Common myeloid progenitor, CD34-positive (primary cell): ENCODE measurements around the gene ARMS2.

Experiments
- CTCF ChIA-PET: fragments of 350-600 bp; sonication (Branson Sonifier 250); formaldehyde crosslinking; loops from one replicate; lab custom pipeline; 2021; ENCODE audit warnings: antibody characterized with exemption; lab: Charles Lee
- POLR2A ChIA-PET: fragments of 350-600 bp; sonication (Branson Sonifier 250); formaldehyde crosslinking; loops from one replicate; lab custom pipeline; 2021; ENCODE audit warnings: antibody characterized with exemption; lab: Charles Lee
- DNase-seq, 3 donors: peaks; one replicate each; pipeline versions ENCODE4 v3.0.0 to v3.0.0-alpha.2; 2013
- H3K27ac ChIP-seq, 2 experiments: 1 replicate in 1 of 2; 2 replicates in 1 of 2; pipeline ENCODE4 v1.7.0; 2013; ENCODE audit warnings: inconsistent platforms in 2 of 2, low read length in 2 of 2, mild to moderate bottlenecking in 2 of 2, low read depth in 1 of 2, moderate library complexity in 1 of 2; ENCODE audit not compliant: severe bottlenecking in 2 of 2, insufficient read depth in 1 of 2, poor library complexity in 1 of 2
- H3K27me3 ChIP-seq, 5 experiments: replicated peaks in 2 of 5; 1 replicate in 3 of 5; 2 replicates in 2 of 5; pipeline versions ENCODE4 v1.6.1 to v1.7.0; 2013; ENCODE audit warnings: low read length in 4 of 5, mild to moderate bottlenecking in 2 of 5, moderate library complexity in 2 of 5, inconsistent platforms in 1 of 5; ENCODE audit not compliant: insufficient read depth in 5 of 5, control insufficient read depth in 4 of 5
- H3K36me3 ChIP-seq, 4 experiments: 1 replicate in 2 of 4; 2 replicates in 2 of 4; pipeline versions ENCODE4 v1.6.1 to v1.7.0; 2013; ENCODE audit warnings: low read length in 3 of 4, control low read depth in 1 of 4, mild to moderate bottlenecking in 1 of 4; ENCODE audit not compliant: control insufficient read depth in 4 of 4, insufficient read depth in 4 of 4
- H3K4me1 ChIP-seq, 4 experiments: 1 replicate in 3 of 4; 2 replicates in 1 of 4; pipeline versions ENCODE4 v1.6.1 to v1.7.1; 2013; ENCODE audit warnings: low read length in 3 of 4, mild to moderate bottlenecking in 3 of 4, control low read depth in 1 of 4, inconsistent platforms in 1 of 4, moderate library complexity in 1 of 4; ENCODE audit not compliant: control insufficient read depth in 4 of 4, insufficient read depth in 4 of 4; ENCODE audit errors: control extremely low read depth in 1 of 4
- H3K4me3 ChIP-seq, 7 experiments: 1 replicate in 4 of 7; 2 replicates in 3 of 7; pipeline versions ENCODE4 v1.5.1 to v1.7.0; 2013; ENCODE audit warnings: mild to moderate bottlenecking in 7 of 7, low read length in 6 of 7, moderate library complexity in 6 of 7, inconsistent platforms in 2 of 7, low read depth in 2 of 7, control low read depth in 1 of 7; ENCODE audit not compliant: insufficient read depth in 4 of 7, control insufficient read depth in 1 of 7; ENCODE audit errors: extremely low read depth in 1 of 7
- H3K9me3 ChIP-seq, 5 experiments: 1 replicate in 4 of 5; 2 replicates in 1 of 5; pipeline versions ENCODE4 v1.6.1 to v1.7.1; 2013; ENCODE audit warnings: low read length in 4 of 5, mild to moderate bottlenecking in 2 of 5, inconsistent platforms in 1 of 5, low read depth in 1 of 5, moderate library complexity in 1 of 5; ENCODE audit not compliant: control insufficient read depth in 4 of 5, insufficient read depth in 2 of 5; ENCODE audit errors: control extremely low read depth in 1 of 5
- WGBS: methylation state at CpG from one replicate; pipeline ENCODE4 v1.1.5; 2013; ENCODE audit not compliant: insufficient coverage; 5-methylcytosine and 5-hydroxymethylcytosine counted together

Gene ARMS2

DNA sequence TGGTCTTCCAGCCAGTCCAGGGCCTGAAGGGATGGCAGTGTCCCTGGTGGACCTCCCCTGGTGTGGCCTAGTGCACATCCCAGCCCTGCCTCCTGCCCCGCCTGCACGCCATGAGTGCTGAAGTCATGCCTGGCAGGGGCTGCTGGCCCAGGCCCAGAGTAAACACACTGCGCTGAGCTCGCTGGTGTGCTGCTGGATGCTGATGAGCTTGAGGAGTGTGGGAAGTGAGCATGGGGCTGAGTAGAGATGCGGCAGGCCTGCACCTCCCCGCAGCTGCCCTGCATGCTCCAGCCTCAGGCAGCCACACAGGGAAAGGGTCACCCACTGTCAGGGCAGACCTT, 50.1 kb downstream of the ARMS2 start:
- Histone ChIP-seq H3K27me3 (peaks cover 0 to 23% (median 0%) of the 10 kb centered on the region in 5 experiments), H3K4me1 (no peaks in the 10 kb centered on the region), H3K36me3 (no peaks in the 10 kb centered on the region), H3K9me3 (no peaks in the 10 kb centered on the region), H3K27ac (no peak overlapping the region), H3K4me3 (no peak overlapping the region)
- WGBS: 81% methylated on average over 6 of the region's 6 CpGs
- DNase-seq: no peak
- ChIA-PET CTCF (interaction anchor here (0.8 to 1.9 kb wide), 2 partner anchors 11 to 95 kb away, joined by 3 to 6 read pairs; no protein-coding TSS in a partner anchor), POLR2A (no interaction called here)

DNA sequence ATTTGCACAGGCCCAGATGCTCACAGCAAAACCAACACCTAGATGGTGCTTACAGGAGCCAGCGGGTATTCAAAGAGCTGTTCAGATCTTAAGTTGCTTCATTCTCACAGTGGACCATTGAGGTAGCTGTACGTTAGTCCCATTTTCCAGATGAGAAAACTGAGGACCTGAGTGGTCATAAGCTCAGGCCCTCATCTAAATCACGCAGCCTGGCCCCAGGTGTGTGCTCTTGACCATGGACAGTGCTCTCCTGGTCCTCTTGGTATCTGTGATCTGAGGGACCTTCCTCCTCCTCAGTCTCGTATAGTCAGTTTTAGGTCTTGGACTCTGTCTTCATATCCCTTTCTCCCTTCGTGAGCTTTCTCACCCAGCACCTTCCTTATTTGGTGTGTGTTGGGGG, 50.6 kb downstream of the ARMS2 start:
- no peaks in the 10 kb centered on the region for H3K36me3 ChIP-seq
- 100% methylated on average over 3 of the region's 5 CpGs for WGBS
- ChIA-PET CTCF (interaction anchor here (0.8 to 1.9 kb wide), 2 partner anchors 10 to 95 kb away, joined by 3 to 6 read pairs; no protein-coding TSS in a partner anchor), POLR2A (no interaction called here)
- H3K27ac ChIP-seq: no peak overlapping the region
- no peak for DNase-seq
- H3K27me3 ChIP-seq: peaks cover 0 to 23% (median 0%) of the 10 kb centered on the region in 5 experiments
- H3K4me1 ChIP-seq: no peaks in the 10 kb centered on the region
- no peaks in the 10 kb centered on the region for H3K9me3 ChIP-seq
- no peak overlapping the region for H3K4me3 ChIP-seq

DNA sequence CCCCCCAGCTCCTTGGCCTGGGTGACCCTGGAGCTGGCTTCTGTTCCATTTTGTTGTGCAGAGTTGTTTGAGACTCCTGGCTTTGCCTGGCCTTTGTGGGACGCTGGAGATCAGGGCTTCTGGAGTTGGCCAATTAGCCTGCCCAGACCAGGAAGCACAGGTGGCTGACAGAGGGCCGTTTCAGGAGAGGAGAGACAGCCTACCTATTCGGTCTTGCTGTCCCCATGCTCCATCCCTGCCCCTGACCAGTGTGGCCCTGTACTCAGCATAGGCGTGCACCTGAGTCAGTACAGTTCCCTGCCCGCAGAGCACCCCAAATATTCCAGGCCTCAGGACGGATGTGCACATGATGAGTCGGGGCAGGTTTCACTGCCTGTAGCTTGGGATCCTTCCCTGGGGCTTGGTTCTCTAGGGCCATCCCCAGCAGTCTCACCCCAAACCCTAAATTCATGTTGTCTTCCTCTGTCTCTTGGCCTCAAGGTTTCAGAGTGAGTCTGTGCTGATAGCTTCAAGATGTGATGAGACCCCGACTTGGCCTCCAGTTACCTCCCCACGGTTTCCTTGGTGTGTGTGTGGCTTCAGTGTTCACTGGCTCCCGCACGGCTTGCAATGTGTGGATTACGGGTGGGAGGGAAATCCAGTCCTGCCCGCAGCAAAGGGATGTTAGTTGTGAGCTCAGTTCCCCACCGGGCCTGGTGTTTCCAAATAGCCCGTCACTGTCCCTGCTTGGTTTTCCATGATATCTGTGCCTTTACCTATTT, 51.6 kb downstream of the ARMS2 start:
- 97% methylated on average over 13 of the region's 15 CpGs for WGBS
- H3K27me3 ChIP-seq: peaks cover 0 to 16% (median 0%) of the 10 kb centered on the region in 5 experiments
- no peak for DNase-seq
- H3K9me3 ChIP-seq: no peaks in the 10 kb centered on the region
- H3K36me3 ChIP-seq: no peaks in the 10 kb centered on the region
- H3K4me3 ChIP-seq: no peak overlapping the region
- H3K27ac ChIP-seq: no peak overlapping the region
- no peaks in the 10 kb centered on the region for H3K4me1 ChIP-seq
- POLR2A ChIA-PET: no interaction called here
- CTCF ChIA-PET: interaction anchor here (1.9 kb wide), 1 partner anchor 9 kb away, joined by 6 read pairs; no protein-coding TSS in a partner anchor
